NB4 (cell line): ENCODE results near the gene ARL1.

Experiments
- CTCF ChIP-seq: IDR thresholded peaks from one replicate; pipeline ENCODE4 v1.5.1; 2012; ENCODE audit warnings: low read depth, low read length
- MAX ChIP-seq: IDR thresholded peaks from 2 replicates; pipeline ENCODE4 v1.6.1; 2011; ENCODE audit warnings: low read depth, low read length

- TF ChIP-seq CTCF: no peak
- TF ChIP-seq MAX: no peak
Observed at GRCh38 chr12:101439236-101439635, 31.7 kb upstream of the ARL1 start.
